Transverse colon (tissue), 4 donors: ENCODE data around the gene TGFBR3L.

Source experiments
- CTCF ChIP-seq, 5 experiments: fragments of 200-600 bp in 3 of 5; fragments of 450-650 bp in 2 of 5; sonication (generic) in 3 of 5; IDR thresholded peaks; 1 replicate in 2 of 5; 2 replicates in 3 of 5; pipeline ENCODE4 v1.5.1; 2016 to 2017; ENCODE audit warnings: antibody characterized with exemption in 5 of 5, inconsistent platforms in 3 of 5, mild to moderate bottlenecking in 2 of 5, moderate library complexity in 1 of 5
- EP300 ChIP-seq: sonication (generic); formaldehyde crosslinking; IDR thresholded peaks from one replicate; pipeline ENCODE4 v1.6.1; 2017; ENCODE audit warnings: antibody characterized with exemption, low read depth
- POLR2A ChIP-seq: fragments of 450-650 bp; IDR thresholded peaks from one replicate; pipeline ENCODE4 v1.6.1; 2016; ENCODE audit warnings: antibody characterized with exemption, mild to moderate bottlenecking, moderate library complexity
- POLR2AphosphoS5 ChIP-seq, 3 donors: sonication (generic); formaldehyde crosslinking; IDR thresholded peaks; one replicate each; pipeline ENCODE4 v1.6.1; 2016; ENCODE audit warnings: antibody characterized with exemption in 3 of 3

DNA sequence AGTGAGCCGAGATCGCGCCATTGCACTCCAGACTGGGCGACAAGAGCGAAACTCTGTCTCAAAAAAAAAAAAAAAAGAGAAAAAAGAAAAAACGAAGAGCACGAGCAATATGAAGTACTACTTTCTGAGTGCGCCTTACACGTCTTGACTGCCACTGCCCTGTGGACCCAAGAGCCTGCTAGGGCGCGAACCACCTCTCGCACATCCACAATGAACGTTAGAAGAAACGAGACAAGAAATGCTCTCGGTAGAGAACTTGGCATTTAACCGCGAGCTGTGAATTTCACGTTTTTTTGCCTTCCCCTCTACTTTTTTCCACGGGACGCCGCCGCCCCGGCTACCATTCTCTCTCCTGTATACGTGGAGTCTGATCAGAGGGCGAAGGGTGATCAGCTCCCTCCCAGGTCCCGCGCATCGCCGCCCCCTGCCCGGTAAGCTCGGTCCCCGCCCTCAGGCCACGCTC, 28.4 kb downstream of the TGFBR3L start:
- TF ChIP-seq CTCF (IDR thresholded peaks at IDR 0.05) (no peak), EP300 (no peak), POLR2A (no peak), POLR2AphosphoS5 (IDR thresholded peaks at IDR 0.05) (no peak)
